Activated CD4-positive, alpha-beta T cell treated with anti-CD3 and anti-CD28 coated beads for 1 hour (primary cell): ENCODE data around the gene DMAP1.

Source experiments
- DNase-seq: peaks from one replicate; pipeline ENCODE4 v3.0.0-alpha.2; 2020

Gene DMAP1

GRCh38 chr1:44256762-44257554, 43.7 kb downstream of the DMAP1 start:
- no peak for DNase-seq

GRCh38 chr1:44259090-44259489, 45.8 kb downstream of the DMAP1 start:
- no peak for DNase-seq

GRCh38 chr1:44260792-44261170, 47.5 kb downstream of the DMAP1 start:
- no peak for DNase-seq

GRCh38 chr1:44261171-44261817, 48.0 kb downstream of the DMAP1 start:
- DNase-seq: no peak

DNA sequence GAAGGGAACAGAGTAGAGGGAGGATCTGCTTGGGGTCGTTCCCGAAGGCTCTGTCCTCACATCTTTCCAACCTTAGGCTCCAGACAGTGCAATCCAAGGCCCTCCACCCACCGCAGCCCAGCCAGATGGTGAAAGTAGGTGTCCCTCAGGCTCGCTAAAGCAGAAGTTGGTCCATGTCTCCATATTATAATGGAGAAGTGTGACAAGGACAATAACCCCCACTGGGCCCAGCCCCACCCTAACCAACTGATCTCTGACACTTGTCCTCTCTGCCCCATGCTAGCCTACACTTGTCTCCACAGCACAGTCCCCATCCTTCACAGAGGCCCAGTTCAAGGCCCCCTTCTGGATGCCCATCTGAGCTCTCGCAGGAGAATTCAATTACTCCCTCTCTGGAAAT, 48.7 kb downstream of the DMAP1 start:
- DNase-seq: no peak

DNA sequence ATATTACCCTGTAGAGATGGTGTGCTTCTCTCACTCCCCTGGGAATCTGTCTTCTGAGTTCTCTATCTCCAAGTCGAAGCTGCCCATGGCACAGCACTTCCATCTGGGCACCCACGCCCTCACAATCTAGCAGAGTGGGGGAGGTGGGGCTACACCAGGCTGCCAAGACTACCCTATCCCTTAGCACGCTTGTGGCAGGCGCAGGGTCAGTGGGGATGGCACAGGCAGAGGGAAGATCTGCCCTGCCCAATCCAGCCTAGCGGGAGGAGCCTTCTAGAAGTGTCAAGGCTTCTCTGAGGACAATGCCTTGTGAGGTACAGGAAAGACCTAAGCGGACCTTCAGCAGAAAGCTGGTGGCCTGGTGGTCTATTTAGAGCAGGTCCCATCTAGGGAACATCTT, 49.1 kb downstream of the DMAP1 start:
- no peak for DNase-seq

GRCh38 chr1:44262816-44263567, 49.7 kb downstream of the DMAP1 start:
- DNase-seq: no peak

GRCh38 chr1:44263568-44264450, 50.5 kb downstream of the DMAP1 start:
- DNase-seq: no peak

GRCh38 chr1:44264451-44264771, 51.1 kb downstream of the DMAP1 start:
- DNase-seq: no peak

GRCh38 chr1:44265656-44266358, 52.5 kb downstream of the DMAP1 start:
- no peak for DNase-seq

GRCh38 chr1:44266400-44267344, 53.4 kb downstream of the DMAP1 start:
- DNase-seq: no peak

DNA sequence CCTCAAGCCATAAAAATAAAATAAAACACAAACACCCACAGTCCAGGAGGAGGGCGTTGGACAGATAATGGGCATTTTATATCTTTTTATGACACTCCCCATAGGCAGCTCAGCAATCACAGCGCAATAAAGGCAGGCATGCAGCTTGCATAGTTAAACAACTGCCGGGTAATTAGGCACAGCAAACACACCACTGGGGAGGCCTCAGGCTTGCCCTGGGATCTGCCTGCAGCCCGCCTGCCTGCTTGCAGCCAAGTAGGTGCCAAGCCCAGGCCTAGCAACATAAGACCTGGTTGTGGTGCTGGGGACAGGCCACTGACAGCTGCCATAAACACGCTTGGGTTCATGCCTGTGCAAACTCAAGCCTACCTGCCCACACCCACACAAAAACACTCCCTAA, 54.2 kb downstream of the DMAP1 start:
- no peak for DNase-seq

- no peak for DNase-seq
Observed at GRCh38 chr1:44268054-44268453, 54.8 kb downstream of the DMAP1 start.
